GM12891 (cell line): ENCODE results near the gene KAZN.

ENCODE experiments used
- POLR2A ChIP-seq: IDR thresholded peaks from 2 replicates; pipeline ENCODE4 v1.6.1; 2011; ENCODE audit warnings: low read depth, low read length, control low read depth
- TAF1 ChIP-seq: IDR thresholded peaks from 2 replicates; pipeline ENCODE4 v1.6.1; 2011; ENCODE audit warnings: low read depth, low read length, control low read depth

- TF ChIP-seq POLR2A (no peak), TAF1 (no peak)
These were observed 75.5 kb downstream of the KAZN start for GRCh38 chr1:14674030-14674429.
